DND-41 (cell line): ENCODE measurements around the gene HSF4.

ENCODE experiments used
- ATAC-seq: fragments of 200-7000 bp; cut with Tn5 transposase; 3 replicates; pipeline ENCODE4 v1.9.1; 2021; ENCODE audit warnings: low read depth; ENCODE audit not compliant: insufficient read depth
- DNase-seq: peaks from one replicate; pipeline ENCODE4 v3.0.0-alpha.2; 2020
- H2AFZ ChIP-seq: 2 replicates; pipeline ENCODE4 v1.6.0; 2012; ENCODE audit warnings: low read depth, low read length
- H3K27ac ChIP-seq: 2 replicates; pipeline ENCODE4 v1.5.1; 2012; ENCODE audit warnings: low read length, inconsistent platforms
- H3K27me3 ChIP-seq: fragments of 200-600 bp; sonication (generic); 2 replicates; pipeline ENCODE4 v1.6.0; 2012; ENCODE audit warnings: low read length, mild to moderate bottlenecking, inconsistent platforms; ENCODE audit not compliant: insufficient read depth, poor library complexity
- H3K36me3 ChIP-seq: 2 replicates; pipeline ENCODE4 v1.5.1; 2012; ENCODE audit warnings: low read length, inconsistent platforms; ENCODE audit not compliant: insufficient read depth
- H3K4me1 ChIP-seq: 2 replicates; pipeline ENCODE4 v1.5.1; 2012; ENCODE audit warnings: mild to moderate bottlenecking, low read length; ENCODE audit not compliant: insufficient read depth
- H3K4me2 ChIP-seq: 2 replicates; pipeline ENCODE4 v1.6.0; 2012; ENCODE audit warnings: mild to moderate bottlenecking, moderate library complexity, low read length, inconsistent platforms; ENCODE audit not compliant: insufficient read depth
- H3K4me3 ChIP-seq, 2 experiments: fragments of 200-600 bp in 1 of 2; shearing (Covaris generic) in 1 of 2; 2 replicates each; pipeline ENCODE4 v1.5.1; 2012 to 2016; ENCODE audit warnings: inconsistent platforms in 2 of 2, low read length in 2 of 2, mild to moderate bottlenecking in 2 of 2, low read depth in 1 of 2, moderate library complexity in 1 of 2
- H3K79me2 ChIP-seq: 2 replicates; pipeline ENCODE4 v1.6.0; 2012; ENCODE audit warnings: low read length, inconsistent platforms; ENCODE audit not compliant: insufficient read depth
- H3K9ac ChIP-seq: 2 replicates; pipeline ENCODE4 v1.6.0; 2012; ENCODE audit warnings: low read depth, mild to moderate bottlenecking, inconsistent platforms, low read length, moderate library complexity
- H3K9me3 ChIP-seq: 2 replicates; pipeline ENCODE4 v1.5.1; 2012; ENCODE audit warnings: low read length, moderate library complexity, mild to moderate bottlenecking, inconsistent platforms; ENCODE audit not compliant: insufficient read depth, severe bottlenecking
- H4K20me1 ChIP-seq: 2 replicates; pipeline ENCODE4 v1.6.0; 2012; ENCODE audit warnings: low read length; ENCODE audit not compliant: insufficient read depth
- CTCF ChIP-seq: IDR thresholded peaks from 2 replicates; pipeline ENCODE4 v1.5.1; 2012; ENCODE audit warnings: borderline replicate concordance, low read length, moderate library complexity, mild to moderate bottlenecking; ENCODE audit not compliant: poor library complexity, severe bottlenecking; ENCODE audit errors: extremely low read depth
- EZH2 ChIP-seq: IDR thresholded peaks from 3 replicates; pipeline ENCODE4 v1.6.1; 2012; ENCODE audit warnings: borderline replicate concordance, low read depth, mild to moderate bottlenecking, moderate library complexity, low read length, inconsistent platforms; ENCODE audit not compliant: severe bottlenecking

HSF4 gene

GRCh38 chr16:67128417-67128816 lies 36.1 kb upstream of the HSF4 start:
- no peak for TF ChIP-seq EZH2
- TF ChIP-seq CTCF: no peak
- no peak for ATAC-seq

GRCh38 chr16:67128887-67129286 lies 35.7 kb upstream of the HSF4 start:
- H2AFZ ChIP-seq: no peak overlapping the region
- DNase-seq (no peak), ATAC-seq (no peak)
- H3K27ac ChIP-seq: no peak overlapping the region
- H3K9me3 ChIP-seq: no peaks in the 10 kb centered on the region
- no peak overlapping the region for H3K4me3 ChIP-seq
- peaks cover 58% of the 10 kb centered on the region for H3K36me3 ChIP-seq
- no peaks in the 10 kb centered on the region for H4K20me1 ChIP-seq
- no peaks in the 10 kb centered on the region for H3K27me3 ChIP-seq
- TF ChIP-seq EZH2 (no peak), CTCF (no peak)
- H3K79me2 ChIP-seq: no peaks in the 10 kb centered on the region
- no peaks in the 10 kb centered on the region for H3K4me1 ChIP-seq
- no peak overlapping the region for H3K9ac ChIP-seq
- no peak overlapping the region for H3K4me2 ChIP-seq

More at GRCh38 chr16:67128417-67128816, 36.1 kb upstream of the HSF4 start:
- no peak for DNase-seq
- H3K4me2 ChIP-seq: no peak overlapping the region
- no peaks in the 10 kb centered on the region for H3K27me3 ChIP-seq
- no peak overlapping the region for H2AFZ ChIP-seq
- no peaks in the 10 kb centered on the region for H3K79me2 ChIP-seq
- peaks cover 60% of the 10 kb centered on the region for H3K36me3 ChIP-seq
- H4K20me1 ChIP-seq: no peaks in the 10 kb centered on the region
- no peaks in the 10 kb centered on the region for H3K9me3 ChIP-seq
- no peaks in the 10 kb centered on the region for H3K4me1 ChIP-seq
- H3K27ac ChIP-seq: no peak overlapping the region
- no peak overlapping the region for H3K4me3 ChIP-seq
- H3K9ac ChIP-seq: no peak overlapping the region

GRCh38 chr16:67129422-67129821 lies 35.1 kb upstream of the HSF4 start:
- no peak overlapping the region for H3K9ac ChIP-seq
- TF ChIP-seq EZH2: no peak
- TF ChIP-seq CTCF: no peak
- H3K79me2 ChIP-seq: no peaks in the 10 kb centered on the region
- H3K4me1 ChIP-seq: no peaks in the 10 kb centered on the region
- DNase-seq (no peak), ATAC-seq (no peak)
- H3K4me3 ChIP-seq: no peak overlapping the region
- H3K27me3 ChIP-seq: no peaks in the 10 kb centered on the region
- H3K36me3 ChIP-seq: peaks cover 59% of the 10 kb centered on the region
- H3K27ac ChIP-seq: no peak overlapping the region
- H3K4me2 ChIP-seq: no peak overlapping the region
- no peak overlapping the region for H2AFZ ChIP-seq
- no peaks in the 10 kb centered on the region for H4K20me1 ChIP-seq
- no peaks in the 10 kb centered on the region for H3K9me3 ChIP-seq

- DNase-seq: no peak
- Histone ChIP-seq H4K20me1 (no peaks in the 10 kb centered on the region), H3K79me2 (no peaks in the 10 kb centered on the region), H3K36me3 (peaks cover 88% of the 10 kb centered on the region), H3K27me3 (no peaks in the 10 kb centered on the region), H3K4me2 (no peak overlapping the region), H3K9ac (no peak overlapping the region), H3K4me1 (no peaks in the 10 kb centered on the region), H2AFZ (no peak overlapping the region), H3K27ac (no peak overlapping the region), H3K4me3 (no peak overlapping the region), H3K9me3 (no peaks in the 10 kb centered on the region)
- TF ChIP-seq CTCF: no peak
- TF ChIP-seq EZH2: no peak
- ATAC-seq: no peak
Observed at GRCh38 chr16:67137605-67138004, 26.9 kb upstream of the HSF4 start.
